Endometrial microvascular endothelial cells (primary cell): ENCODE results near the gene SMARCA4. TPM values are rescaled to one million over a fixed set of nuclear protein-coding genes. Genes with fewer than 3 reads are reported as not detected.
"Not testable (repeated sequence)": the region's sequence is repeated elsewhere in the genome, so short reads cannot be mapped to it uniquely, and the experiment has no call there.

Experiments used
- in situ Hi-C: cut with HindIII; loops from 2 replicates; pipeline ENCODE4 v1.10.0; 2017; ENCODE audit warnings: low sequenced_read_pairs, low pct_unique_long_range_greater_than_20kb; ENCODE audit errors: inconsistent ontology term
- total RNA-seq: library from RNA; depleted of rRNA; stranded (reverse); fragments of >200 nt; gene quantifications from one replicate; pipeline ENCODE4 v1.2.3, GENCODE V29; 2015; ENCODE audit errors: inconsistent ontology term

Gene SMARCA4
- total RNA-seq, 1 donor from 2014 or later = 113 TPM

DNA sequence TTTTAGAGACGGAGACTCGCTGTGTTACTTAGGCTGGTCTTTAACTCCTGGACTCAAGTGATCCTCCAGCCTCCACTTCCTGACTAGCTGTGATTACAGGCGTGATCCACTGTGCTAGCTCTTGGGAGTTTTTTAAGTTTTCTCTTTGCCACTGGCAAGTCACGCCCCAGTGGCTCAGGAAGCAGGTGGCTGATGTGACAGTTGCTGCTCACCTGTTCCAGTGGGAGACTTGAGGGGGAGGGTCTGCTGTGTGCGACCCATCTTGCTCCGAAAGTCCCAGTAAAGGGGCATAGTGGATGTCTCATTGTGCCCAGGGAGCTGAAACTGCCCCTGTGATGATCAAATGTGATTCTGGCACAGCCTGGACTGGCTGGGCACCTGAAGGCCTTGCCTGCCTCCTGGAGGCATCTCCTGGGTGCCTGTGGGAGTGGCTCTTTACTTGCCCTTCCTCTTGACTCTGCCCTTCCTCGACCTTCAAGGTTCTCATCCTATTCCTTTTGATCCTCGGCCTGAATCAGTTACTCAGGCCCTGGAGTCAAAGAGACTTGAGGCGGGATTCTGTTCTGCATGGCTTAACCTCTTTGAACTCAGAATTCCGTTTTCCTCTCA lies 7.8 kb downstream of the SMARCA4 start:
- in situ Hi-C loops = no loop called here

GRCh38 chr19:10971107-10971726 lies 10.4 kb downstream of the SMARCA4 start:
- in situ Hi-C loops = no loop called here

GRCh38 chr19:10975374-10976130 lies 14.7 kb downstream of the SMARCA4 start:
- in situ Hi-C loops = no loop called here

DNA sequence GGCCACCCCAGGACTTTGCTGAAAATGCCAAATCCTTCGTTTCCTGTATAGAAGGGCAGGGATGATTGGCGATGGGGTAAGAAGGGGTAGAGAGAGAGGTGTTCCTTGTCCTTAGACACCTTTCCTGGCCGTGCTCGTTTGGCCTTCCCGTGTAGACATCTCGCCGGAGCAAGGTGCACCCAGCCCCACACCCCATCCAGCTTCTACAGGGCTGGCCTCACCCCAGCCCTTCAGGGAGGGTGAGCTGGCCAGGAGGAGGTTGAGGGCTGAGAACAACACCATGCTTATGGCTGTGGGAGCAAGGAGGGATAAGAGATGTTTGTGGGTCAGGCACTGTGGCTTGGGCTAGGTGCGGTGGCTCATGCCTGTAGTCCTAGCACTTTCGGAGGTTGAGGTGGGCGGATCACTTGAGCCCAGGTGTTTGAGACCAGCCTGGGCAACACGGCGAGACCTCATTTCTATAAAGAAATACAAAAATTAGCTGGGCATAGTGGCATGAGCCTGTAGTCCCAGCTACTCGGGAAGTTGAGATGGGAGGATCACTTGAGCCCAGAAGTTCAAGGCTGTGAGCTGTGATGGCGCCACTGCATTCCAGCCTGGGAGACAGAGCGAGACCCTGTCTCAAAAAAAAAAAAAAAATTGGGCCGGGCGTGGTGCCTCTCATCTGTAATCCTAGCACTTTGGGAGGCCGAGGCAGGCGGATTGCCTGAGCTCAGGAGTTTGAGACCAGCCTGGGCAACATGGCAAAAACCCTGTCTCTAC lies 15.5 kb downstream of the SMARCA4 start:
- in situ Hi-C loops = no loop called here

DNA sequence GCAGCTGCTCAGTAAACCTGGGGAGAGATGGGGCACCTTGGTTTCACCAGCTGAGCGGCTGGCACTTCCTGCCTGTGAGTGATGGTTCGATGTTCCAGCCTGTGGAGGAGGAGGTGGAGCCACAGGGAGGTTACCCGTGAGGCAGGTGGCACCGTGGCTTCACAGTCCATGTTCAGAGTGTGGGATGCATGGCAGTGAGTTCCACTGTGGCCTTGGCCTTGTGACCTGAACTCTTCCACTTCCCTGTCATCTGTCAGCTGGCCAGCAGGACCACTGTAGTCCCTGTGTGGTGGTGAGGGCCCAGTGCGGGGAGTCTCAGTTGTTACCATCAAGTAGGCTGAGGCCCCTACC lies 16.9 kb downstream of the SMARCA4 start:
- in situ Hi-C loops = no loop called here

GRCh38 chr19:10979951-10980381 lies 19.1 kb downstream of the SMARCA4 start:
- in situ Hi-C loops = no loop called here

GRCh38 chr19:10981252-10981895 lies 20.5 kb downstream of the SMARCA4 start:
- in situ Hi-C loops = no loop called here

GRCh38 chr19:10983026-10983425 lies 22.2 kb downstream of the SMARCA4 start:
- in situ Hi-C loops = no loop called here

GRCh38 chr19:10984166-10984735 lies 23.4 kb downstream of the SMARCA4 start:
- in situ Hi-C loops = no loop called here

DNA sequence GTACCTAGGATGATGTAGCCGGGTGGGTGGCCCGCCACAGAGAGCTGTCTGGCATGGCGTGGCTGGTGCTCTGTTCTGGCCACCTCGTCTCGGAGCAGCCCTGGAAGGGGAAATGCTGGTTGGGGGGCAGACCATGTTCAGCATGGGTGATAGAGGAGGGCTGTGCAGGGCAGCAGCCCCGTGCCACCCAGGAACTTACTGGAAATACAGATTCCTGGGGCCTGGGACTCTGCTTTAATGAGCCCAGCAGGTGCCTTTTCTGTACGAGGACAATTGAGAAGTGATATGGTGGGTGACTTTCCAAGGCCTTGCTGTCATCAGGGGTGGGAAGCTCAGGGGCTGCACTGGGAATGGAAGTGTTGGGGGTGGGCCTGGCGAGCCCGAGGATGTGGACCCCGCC lies 24.7 kb downstream of the SMARCA4 start:
- in situ Hi-C loops = no loop called here

- in situ Hi-C loops = no loop called here
Measured at GRCh38 chr19:10986301-10987127, 25.7 kb downstream of the SMARCA4 start.

DNA sequence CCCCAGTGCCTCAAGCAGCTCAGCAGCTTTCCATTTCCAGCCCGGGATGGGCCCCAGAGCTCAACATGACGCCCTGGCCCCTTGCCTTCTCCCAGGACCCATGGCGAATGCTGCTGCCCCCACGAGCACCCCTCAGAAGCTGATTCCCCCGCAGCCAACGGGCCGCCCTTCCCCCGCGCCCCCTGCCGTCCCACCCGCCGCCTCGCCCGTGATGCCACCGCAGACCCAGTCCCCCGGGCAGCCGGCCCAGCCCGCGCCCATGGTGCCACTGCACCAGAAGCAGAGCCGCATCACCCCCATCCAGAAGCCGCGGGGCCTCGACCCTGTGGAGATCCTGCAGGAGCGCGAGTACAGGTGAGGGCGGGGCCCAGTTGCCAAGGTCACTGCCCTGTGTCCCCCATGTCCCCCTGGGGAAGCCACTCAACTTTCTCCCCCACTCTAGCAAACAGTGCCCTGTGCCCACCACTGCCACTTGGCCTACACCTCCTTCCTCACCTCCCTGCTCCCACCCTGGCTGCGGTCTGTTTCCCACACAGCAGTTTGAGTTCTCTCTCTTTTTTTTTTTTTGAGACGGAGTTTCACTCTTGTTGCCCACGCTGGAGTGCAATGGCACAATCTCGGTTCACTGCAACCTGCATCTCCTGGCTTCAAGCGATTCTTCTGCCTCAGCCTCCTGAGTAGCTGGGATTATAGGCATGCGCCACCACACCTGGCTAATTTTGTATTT lies 26.9 kb downstream of the SMARCA4 start:
- in situ Hi-C loops = no loop called here

DNA sequence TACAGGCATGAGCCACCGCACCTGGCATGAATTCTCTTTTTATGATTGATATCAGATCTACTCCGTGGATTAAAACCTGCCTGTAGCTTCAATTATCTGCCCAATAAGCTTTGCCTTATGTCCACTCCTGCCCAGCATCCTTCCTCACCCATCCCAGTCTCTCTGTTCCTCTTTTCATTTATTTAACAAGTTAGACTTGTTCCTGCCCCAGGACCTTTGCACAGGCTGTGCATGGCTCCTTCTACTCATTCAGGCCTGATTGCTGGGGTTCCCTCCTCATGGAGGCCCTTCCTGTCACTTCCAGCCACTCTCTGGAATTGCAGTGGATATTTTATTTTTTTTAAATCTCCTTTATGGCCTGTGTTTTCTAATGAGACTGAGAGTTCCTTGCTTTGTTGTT lies 27.6 kb downstream of the SMARCA4 start:
- in situ Hi-C loops = no loop called here

- in situ Hi-C loops = no loop called here
Measured at GRCh38 chr19:10988921-10989320, 28.1 kb downstream of the SMARCA4 start.

- in situ Hi-C loops = no loop called here
Measured at GRCh38 chr19:10991076-10991475, 30.2 kb downstream of the SMARCA4 start.

DNA sequence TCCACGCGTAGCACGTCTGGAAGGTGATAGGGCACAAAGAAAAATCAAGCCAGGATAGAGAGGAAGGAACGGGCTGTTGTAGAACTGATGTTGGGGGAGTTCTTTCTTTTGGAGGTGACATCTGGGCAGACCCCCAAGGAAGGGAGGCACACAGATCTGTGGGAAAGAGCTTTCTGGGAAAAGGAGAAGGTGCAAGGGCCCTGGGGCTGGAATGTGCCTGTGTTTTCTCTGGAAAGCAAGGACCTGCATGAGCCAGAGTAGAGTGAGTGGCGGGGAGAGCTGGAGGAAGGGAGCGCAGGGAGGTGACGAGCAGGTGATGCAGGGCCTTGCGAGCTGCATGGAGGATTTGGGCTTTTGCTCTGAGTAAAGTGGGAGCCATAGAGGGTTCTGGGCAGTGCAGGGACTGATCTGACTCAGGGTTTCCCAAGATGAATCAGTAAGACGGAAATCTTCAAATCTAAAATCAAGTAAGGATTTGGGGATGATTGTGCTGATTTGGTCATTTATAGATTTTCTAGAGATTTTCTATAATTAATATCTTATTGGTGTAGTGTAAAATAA lies 30.8 kb downstream of the SMARCA4 start:
- in situ Hi-C loops = no loop called here

DNA sequence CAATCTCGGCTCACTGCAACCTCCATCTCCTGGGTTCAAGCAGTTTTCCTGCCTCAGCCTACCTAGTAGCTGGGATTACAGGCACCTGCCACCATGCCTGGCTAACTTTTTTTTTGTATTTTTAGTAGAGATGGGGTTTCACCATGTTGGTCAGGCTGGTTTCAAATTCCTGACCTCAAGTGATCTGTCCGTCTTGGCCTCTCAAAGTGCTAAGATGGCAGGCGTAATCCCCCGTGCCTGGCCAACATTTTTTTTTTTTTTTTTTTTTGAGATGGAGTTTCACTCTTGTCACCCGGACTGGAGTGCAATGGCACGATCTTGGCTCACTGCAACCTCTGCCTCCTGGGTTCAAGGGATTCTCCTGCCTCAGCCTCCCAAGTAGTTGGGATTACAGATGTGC lies 31.3 kb downstream of the SMARCA4 start:
- in situ Hi-C loops = not testable (repeated sequence)
